ENCODE measurements around the gene FBXO33. TPM values are rescaled to one million over a fixed set of nuclear protein-coding genes. Genes with fewer than 3 reads are reported as not detected.
"Not testable (repeated sequence)": the region's sequence is repeated elsewhere in the genome, so short reads cannot be mapped to it uniquely, and the experiment has no call there.

Gene FBXO33
- total RNA-seq, 1 donor from 2014 or later, result 11.5 TPM

DNA sequence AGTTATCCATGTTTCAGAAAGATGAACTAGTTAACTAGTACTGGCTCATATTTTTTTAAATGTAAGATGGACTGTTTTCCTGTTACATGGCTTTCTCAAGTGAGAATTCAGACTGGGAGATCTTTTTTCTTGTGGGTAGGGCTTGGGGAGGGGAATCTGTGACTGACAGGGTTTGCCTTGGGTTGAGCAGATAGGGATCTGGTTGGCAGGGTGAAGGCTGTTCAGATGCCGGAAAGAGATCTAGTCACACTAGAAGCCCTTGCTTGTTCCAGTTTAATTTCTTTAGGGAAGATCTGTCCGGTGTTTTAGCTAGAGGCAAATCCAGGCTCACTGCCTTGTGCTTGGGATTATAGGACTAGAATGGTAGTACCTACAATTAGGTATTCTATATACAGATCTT lies 63.2 kb downstream of the FBXO33 start:
- DNase-seq, result no peak

DNA sequence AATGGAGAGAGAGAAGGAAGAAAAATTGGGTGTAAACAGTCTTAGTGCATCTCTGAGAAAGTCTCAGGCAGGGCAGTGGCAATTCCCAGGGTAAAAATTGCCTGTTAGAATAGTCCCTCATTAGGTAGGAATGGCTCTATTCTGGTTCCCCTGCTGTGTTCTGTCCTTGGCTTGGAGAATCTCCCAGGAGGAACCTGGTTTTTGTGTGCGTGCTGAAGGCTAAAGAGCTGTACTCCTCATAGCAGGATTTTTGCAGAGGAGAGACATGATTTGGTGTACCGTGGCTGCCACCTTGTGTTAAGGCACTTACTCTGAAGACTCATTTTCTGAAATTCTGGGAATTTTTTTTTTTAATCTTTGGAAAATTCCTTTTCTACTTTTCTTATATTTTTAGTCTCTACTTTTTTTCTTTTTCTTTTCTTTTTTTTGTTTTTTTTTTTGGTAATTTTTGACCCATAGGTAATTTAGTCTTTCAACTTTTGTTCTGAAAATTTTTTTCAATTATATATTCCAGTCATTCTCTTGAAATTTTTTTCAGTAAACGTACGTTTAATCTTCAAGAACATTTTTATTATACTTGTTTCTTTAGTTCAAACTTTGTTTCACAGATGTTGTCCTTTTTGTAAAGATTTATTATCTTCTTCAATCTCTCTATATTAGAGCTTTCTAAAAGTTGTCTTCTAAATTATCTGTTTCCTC lies 63.8 kb downstream of the FBXO33 start:
- DNase-seq, result peak; percentile 77

DNA sequence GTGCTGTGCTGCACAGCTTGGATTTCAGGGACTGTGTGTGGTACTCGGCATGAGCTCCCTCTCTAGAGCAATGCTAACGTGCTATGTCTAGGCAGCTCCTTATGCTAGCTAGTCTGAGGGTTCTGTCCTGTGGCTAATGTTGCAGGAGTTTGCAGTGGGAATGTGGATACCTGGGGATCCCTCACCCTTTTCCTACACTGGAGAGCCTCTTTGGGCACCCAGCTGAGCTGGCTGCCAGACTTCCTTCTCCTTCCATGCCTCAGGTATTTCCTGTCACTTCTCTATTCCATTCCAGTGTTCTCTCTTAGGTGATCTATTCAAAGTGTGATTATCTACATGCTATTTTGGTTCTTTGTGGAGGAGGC lies 64.9 kb downstream of the FBXO33 start:
- no peak for DNase-seq

DNA sequence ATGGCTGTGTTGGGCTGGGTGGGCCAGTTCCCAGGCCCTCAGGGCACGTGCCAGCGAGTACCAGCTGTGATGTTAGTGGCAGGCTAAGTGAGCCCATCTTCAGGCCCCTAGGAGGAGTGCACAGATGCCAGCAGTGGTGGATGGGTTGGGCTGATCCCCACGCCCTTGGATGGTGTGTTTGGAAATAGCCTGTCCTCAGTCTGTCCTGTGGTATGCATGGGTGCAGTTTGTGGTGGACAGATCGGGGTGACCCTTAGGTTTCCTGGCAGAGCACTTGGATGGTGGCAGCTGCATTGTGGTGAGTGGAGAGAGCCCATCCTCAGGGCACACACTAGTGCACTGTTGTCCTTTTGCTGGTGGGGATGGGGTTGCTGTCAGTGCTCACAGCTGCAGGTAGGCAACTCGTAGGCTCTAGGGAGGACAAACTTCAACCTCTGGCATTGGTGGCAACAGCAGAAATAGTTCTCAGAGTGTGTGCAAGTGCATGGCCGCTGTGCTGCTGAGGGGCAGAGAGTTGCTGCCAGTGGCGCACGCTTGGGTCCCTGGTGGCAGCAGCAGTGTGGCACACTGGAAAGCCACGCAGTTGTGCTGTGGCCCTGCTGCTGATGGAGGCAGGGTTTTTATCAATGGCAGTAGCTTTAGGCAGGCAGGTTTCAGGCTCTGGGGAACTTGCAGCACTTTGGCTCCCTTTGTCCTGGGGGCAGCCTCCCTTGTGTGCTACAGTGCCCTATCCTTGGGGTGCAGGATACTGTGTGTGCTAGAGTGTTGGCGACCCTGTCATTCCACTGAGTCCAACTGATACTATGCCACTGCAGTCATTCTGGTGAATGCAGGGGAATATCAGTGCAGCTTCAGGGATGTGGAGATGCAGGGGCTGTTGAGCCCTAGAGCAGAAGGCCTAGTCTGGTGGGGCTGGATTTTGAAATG lies 65.5 kb downstream of the FBXO33 start:
- DNase-seq, result no peak

DNA sequence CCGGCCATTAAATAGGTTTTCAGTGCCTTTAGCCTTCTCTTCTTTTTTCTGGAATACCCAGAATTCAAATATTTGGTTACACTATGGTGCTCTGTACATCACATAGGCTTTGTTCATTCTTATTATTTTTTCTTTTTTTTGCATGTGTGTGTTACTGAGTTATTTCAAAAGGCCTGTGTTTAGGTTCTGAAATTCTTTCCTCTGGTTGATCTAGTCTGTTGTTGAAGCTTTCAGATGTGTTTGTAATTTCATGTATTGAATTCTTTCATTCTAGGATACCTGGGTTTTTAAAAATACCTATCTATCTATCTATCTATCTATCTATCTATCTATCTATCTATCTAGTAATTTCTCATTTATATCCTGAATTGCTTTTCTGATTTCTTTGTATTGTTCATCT lies 66.9 kb downstream of the FBXO33 start:
- no peak for DNase-seq

- no peak for DNase-seq
Measured at GRCh38 chr14:39364509-39364908, 67.7 kb downstream of the FBXO33 start.

DNA sequence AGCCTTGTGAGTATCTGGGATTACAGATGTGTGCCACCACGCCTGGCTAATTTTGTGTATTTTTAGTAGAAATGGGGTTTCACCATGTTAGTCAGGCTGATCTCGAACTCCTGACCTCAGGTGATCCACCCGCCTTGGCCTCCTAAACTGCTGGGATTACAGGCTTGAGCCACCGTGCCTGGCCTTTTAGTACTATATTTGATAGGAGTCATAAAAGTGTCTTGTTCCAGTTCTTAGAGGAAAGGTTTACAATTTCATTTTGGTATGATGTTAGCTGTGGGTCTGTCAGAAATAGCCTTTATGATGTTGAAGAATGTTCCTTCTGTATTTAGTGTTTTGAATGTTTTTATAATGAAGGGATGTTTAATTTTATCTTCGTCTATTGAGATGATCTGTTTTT lies 70.7 kb downstream of the FBXO33 start:
- DNase-seq, result not testable (repeated sequence)

DNA sequence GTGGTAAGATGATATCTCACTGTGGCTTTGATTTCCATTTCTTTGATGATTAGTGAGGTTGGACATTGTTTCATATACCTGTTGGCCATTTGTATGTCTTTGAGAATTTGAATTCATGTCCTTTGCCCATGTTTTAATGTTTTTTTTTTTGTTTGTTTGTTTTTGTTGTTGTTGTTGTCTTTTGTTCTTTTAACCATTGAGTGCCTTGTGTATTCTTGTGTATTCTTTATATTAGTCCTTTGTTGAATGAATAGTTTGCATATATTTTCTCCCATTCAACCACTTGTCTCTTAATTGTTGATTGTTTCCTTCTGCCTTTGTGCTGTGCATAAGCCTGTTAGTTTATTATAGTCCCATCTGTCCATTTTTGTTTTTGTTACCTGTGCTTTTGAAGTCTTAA lies 71.9 kb downstream of the FBXO33 start:
- DNase-seq, result no peak

DNA sequence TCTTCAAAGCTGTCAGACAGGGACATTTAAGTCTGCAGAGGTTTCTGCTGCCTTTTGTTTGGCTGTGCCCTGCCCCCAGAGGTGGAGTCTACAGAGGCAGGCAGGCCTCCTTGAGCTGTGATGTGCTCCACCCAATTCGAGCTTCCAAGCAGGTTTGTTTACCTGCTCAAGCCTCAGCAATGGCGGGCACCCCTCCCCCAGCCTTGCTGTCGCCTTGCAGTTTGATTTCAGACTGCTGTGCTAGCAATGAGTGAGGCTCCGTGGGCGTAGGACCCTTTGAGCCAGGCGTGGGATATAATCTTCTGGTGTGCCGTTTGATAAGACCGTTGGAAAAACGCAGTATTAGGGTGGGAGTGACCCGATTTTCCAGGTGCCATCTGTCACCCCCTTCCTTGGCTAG lies 73.2 kb downstream of the FBXO33 start:
- not testable (repeated sequence) for DNase-seq

DNA sequence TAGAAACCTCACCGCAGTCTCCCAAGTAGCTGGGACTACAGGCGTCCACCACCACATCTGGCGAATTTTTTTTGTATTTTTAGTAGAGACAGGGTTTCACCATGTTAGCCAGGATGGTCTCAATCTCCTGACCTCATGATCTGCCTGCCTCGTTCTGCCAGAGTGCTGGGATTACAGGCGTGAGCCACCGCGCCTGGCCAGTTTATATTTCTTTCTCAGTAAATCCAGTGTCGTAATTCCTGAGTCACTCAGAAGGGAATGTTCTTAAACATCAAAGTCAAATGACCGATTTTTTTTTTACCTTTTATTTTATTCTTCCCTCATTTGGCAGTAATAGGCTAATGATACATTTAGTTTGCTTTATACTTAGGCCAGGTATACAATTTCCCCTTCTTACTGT lies 80.5 kb downstream of the FBXO33 start:
- DNase-seq, result no peak

DNA sequence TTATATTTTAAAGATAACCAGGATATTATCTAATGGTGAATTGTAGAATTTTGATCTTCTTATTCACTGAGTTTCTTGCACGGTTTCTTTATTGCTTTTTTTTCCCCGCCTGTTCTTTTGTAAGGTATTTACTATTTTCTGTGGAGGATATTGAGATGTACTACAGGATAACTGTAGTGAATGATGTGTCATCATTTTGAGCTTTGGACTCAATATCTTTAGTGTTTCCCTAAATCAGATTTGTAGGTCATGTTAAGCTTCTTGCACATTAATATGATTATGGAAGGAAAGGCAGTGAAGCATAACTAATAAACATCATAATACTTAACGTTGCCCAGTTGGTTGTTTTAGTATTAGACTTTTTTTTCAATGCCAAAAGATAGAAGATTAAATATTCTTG lies 81.4 kb downstream of the FBXO33 start:
- DNase-seq, result no peak

Other genes with a start within 250 kb of the FBXO33 start
- gene MIA2, start 198.5 kb downstream of the FBXO33 start, total RNA-seq, result 46.9 TPM